ENCODE measurements around the gene ZRANB1.

ZRANB1 gene

DNA sequence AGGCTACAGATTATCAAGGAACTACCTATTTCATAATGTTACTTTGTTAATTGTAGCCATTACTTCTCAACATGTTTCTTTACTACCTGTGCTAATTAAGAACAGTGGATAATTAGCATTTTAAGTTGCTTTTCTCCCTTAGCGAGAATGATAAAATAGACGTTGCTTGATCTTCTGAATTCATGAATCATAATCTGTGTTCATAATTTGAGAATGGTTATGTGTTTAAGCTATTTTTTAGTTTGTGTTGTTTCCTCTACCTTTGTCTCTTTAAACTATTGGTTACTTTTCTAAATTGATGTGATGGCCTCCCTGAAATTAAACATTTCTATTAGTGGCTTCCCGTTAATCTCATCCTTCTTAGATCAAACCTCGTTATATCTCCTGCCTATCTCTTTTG lies at the start of gene ZRANB1:
Gene ZRANB1 (plus strand): TSS at position 301 of the 400 bp plus-strand sequence. CDS start 371 bp downstream, outside the sequence.
- Histone ChIP-seq H3K4me3 (ENCODE audit: low read depth in 1 of 2, low read length in 2 of 2) (peak within 1 kb of the TSS in 1 of 2 donors; percentile 12), H3K4me1 (ENCODE audit: insufficient read depth, low read length) (peaks cover 41% of the 10 kb centered on the region), H3K36me3 (ENCODE audit: insufficient read depth, low read length) (no peaks in the 10 kb centered on the region), H3K27me3 (ENCODE audit: control insufficient read depth in 1 of 2, insufficient read depth in 2 of 2, low read length in 2 of 2) (no peaks in the 10 kb centered on the region), H3K9me3 (ENCODE audit: low read length) (no peaks in the 10 kb centered on the region), H3K27ac (ENCODE audit: low read depth, low read length) (no peak within 1 kb of the TSS), H3K9ac (ENCODE audit: low read length) (no peak within 1 kb of the TSS)

DNA sequence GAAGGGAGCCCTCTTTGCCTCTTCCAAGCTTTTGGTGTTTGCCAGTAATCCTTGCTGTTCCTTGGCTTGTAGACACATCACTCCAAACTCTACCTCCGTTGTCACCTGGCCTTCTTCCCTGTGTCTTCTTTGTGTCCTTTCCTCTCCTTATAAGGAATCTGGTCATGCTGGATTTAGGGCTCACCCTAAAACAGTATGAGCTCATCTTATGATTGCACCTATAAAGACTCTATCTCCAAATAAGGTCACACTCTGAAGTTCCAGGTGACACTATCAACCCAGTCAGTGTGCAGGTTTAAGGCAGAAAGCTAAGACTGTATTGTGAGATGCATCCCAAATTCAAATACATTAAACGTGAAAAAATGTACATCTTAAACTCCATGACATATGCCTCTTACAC lies 49.0 kb upstream of the ZRANB1 start:
- Histone ChIP-seq H3K9me3 (ENCODE audit: low read length) (no peaks in the 10 kb centered on the region), H3K36me3 (ENCODE audit: insufficient read depth, low read length) (no peaks in the 10 kb centered on the region), H3K9ac (ENCODE audit: low read length) (no peak overlapping the region), H3K4me3 (ENCODE audit: low read depth in 1 of 2, low read length in 2 of 2) (no peak overlapping the region), H3K27ac (ENCODE audit: low read depth, low read length) (no peak overlapping the region), H3K4me1 (ENCODE audit: insufficient read depth, low read length) (no peaks in the 10 kb centered on the region), H3K27me3 (ENCODE audit: control insufficient read depth in 1 of 2, insufficient read depth in 2 of 2, low read length in 2 of 2) (no peaks in the 10 kb centered on the region)

DNA sequence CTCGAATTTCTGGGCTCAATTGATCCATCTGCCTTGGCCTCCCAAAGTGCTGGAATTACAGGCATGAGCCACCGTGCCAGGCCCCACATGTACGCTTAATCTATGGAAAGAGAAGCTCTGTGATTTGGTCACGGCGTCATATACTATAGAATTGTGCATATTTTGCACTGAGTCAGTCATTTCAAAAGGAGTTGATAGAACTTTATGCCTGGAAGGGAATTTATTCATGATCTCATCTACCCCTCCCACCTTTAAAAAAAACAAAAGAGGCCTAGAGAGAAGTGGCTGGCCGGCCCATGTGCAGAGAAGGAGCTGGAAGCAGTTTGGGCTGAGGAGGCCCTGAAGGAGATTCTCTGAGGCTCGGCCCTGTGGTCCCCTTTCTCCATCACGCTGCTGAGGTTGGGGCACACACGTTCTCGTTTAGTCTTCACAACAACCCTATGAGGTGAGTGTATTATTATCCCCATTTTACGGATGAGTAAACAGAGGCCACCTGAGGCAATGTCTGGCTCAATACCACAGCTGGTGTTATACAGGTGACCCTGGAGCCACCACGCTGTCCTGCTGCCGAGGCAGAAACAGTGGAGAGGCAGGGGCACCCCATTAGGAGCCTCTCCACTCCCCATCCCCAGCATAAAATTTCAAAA lies 47.2 kb upstream of the ZRANB1 start:
- Histone ChIP-seq H3K9ac (ENCODE audit: low read length) (no peak overlapping the region), H3K9me3 (ENCODE audit: low read length) (no peaks in the 10 kb centered on the region), H3K27ac (ENCODE audit: low read depth, low read length) (no peak overlapping the region), H3K4me3 (ENCODE audit: low read depth in 1 of 2, low read length in 2 of 2) (no peak overlapping the region), H3K36me3 (ENCODE audit: insufficient read depth, low read length) (no peaks in the 10 kb centered on the region), H3K27me3 (ENCODE audit: control insufficient read depth in 1 of 2, insufficient read depth in 2 of 2, low read length in 2 of 2) (no peaks in the 10 kb centered on the region), H3K4me1 (ENCODE audit: insufficient read depth, low read length) (no peaks in the 10 kb centered on the region)

DNA sequence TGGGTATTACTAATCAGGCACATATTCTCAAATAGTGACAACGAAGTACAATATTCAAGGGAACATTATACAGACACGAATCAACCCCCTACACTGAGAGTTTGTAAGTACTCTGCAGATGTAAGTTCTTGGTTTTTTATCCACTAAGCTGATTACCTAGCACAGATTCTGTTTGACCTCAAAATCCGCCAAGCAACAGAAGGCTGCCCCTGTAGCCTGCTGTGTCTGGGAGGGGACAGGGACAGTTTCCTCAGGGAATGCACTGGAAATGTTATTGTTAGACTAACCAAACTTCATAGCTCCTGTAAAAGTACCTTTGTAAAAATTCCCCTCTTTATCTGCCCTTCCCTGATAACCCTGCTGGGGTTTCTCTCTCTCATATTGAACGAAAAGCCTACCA lies 45.2 kb upstream of the ZRANB1 start:
- H3K4me1 ChIP-seq (ENCODE audit: insufficient read depth, low read length), result no peaks in the 10 kb centered on the region
- no peaks in the 10 kb centered on the region for H3K27me3 ChIP-seq (ENCODE audit: control insufficient read depth in 1 of 2, insufficient read depth in 2 of 2, low read length in 2 of 2)
- no peak overlapping the region for H3K4me3 ChIP-seq (ENCODE audit: low read depth in 1 of 2, low read length in 2 of 2)
- no peaks in the 10 kb centered on the region for H3K36me3 ChIP-seq (ENCODE audit: insufficient read depth, low read length)
- no peak overlapping the region for H3K27ac ChIP-seq (ENCODE audit: low read depth, low read length)
- no peaks in the 10 kb centered on the region for H3K9me3 ChIP-seq (ENCODE audit: low read length)
- no peak overlapping the region for H3K9ac ChIP-seq (ENCODE audit: low read length)

DNA sequence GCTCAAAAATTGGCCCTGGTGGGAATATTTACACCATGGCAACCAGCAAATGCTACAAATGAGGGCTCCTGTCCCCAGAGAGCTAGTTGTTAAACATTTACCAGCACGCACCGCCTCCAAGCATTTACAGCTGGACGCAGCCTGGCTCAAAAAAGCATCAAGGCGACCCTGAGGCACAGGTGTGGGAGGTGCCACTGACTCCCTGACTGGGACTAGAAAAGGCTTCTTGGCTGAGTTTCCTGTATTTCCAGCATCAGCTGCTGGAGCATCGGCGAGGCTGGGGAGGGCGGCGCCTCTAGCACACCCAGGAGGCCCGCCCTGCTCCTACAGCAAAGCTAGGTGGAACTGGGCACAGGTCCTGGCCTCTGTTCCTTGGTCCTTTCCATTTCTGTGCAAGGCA lies 43.5 kb upstream of the ZRANB1 start:
- Histone ChIP-seq H3K9me3 (ENCODE audit: low read length) (no peaks in the 10 kb centered on the region), H3K9ac (ENCODE audit: low read length) (no peak overlapping the region), H3K36me3 (ENCODE audit: insufficient read depth, low read length) (no peaks in the 10 kb centered on the region), H3K4me3 (ENCODE audit: low read depth in 1 of 2, low read length in 2 of 2) (no peak overlapping the region), H3K4me1 (ENCODE audit: insufficient read depth, low read length) (no peaks in the 10 kb centered on the region), H3K27ac (ENCODE audit: low read depth, low read length) (no peak overlapping the region), H3K27me3 (ENCODE audit: control insufficient read depth in 1 of 2, insufficient read depth in 2 of 2, low read length in 2 of 2) (no peaks in the 10 kb centered on the region)

DNA sequence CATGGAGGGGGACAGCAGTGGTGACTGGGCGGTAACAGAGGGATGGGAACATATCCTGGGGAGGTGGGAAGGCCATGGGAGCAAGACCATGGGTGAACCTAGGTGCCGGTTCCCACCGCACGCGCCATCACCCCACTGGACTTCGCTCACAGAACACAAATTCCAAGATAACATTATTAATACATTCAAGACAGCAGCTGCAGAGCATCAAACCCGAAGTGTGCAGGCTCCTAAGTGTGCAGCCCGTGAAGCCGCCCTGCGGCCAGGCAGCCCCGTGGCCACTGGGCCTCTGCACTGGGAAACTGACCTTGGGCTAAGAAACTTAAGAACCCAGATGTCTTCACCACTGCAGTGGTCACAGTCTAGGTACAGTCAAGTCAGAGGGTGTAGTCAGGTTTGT lies 42.8 kb upstream of the ZRANB1 start:
- no peak overlapping the region for H3K27ac ChIP-seq (ENCODE audit: low read depth, low read length)
- H3K9me3 ChIP-seq (ENCODE audit: low read length), result no peaks in the 10 kb centered on the region
- H3K36me3 ChIP-seq (ENCODE audit: insufficient read depth, low read length), result no peaks in the 10 kb centered on the region
- no peak overlapping the region for H3K9ac ChIP-seq (ENCODE audit: low read length)
- H3K27me3 ChIP-seq (ENCODE audit: control insufficient read depth in 1 of 2, insufficient read depth in 2 of 2, low read length in 2 of 2), result no peaks in the 10 kb centered on the region
- H3K4me3 ChIP-seq (ENCODE audit: low read depth in 1 of 2, low read length in 2 of 2), result no peak overlapping the region
- H3K4me1 ChIP-seq (ENCODE audit: insufficient read depth, low read length), result no peaks in the 10 kb centered on the region

DNA sequence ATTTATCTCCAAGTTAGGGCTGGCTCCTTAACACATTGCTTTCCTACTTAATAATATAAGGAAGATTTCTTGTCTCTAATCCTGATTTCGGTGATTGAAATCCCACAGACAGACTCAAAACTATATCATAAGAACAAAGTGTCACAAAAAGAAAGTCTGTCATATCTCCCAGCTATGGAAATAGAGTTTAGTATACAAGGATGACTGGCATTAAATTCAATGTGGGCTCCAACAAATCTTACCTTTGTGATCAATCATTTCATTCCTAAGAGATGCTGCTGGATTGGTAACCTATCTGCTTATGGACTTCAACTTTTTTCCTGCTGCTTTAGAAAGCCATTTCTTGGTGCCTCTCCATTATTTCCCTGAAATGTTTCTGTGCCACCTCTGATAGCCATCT lies 39.5 kb upstream of the ZRANB1 start:
- no peak overlapping the region for H3K9ac ChIP-seq (ENCODE audit: low read length)
- H3K9me3 ChIP-seq (ENCODE audit: low read length), result no peaks in the 10 kb centered on the region
- H3K4me1 ChIP-seq (ENCODE audit: insufficient read depth, low read length), result no peaks in the 10 kb centered on the region
- no peak overlapping the region for H3K27ac ChIP-seq (ENCODE audit: low read depth, low read length)
- H3K4me3 ChIP-seq (ENCODE audit: low read depth in 1 of 2, low read length in 2 of 2), result no peak overlapping the region
- H3K27me3 ChIP-seq (ENCODE audit: control insufficient read depth in 1 of 2, insufficient read depth in 2 of 2, low read length in 2 of 2), result no peaks in the 10 kb centered on the region
- no peaks in the 10 kb centered on the region for H3K36me3 ChIP-seq (ENCODE audit: insufficient read depth, low read length)

DNA sequence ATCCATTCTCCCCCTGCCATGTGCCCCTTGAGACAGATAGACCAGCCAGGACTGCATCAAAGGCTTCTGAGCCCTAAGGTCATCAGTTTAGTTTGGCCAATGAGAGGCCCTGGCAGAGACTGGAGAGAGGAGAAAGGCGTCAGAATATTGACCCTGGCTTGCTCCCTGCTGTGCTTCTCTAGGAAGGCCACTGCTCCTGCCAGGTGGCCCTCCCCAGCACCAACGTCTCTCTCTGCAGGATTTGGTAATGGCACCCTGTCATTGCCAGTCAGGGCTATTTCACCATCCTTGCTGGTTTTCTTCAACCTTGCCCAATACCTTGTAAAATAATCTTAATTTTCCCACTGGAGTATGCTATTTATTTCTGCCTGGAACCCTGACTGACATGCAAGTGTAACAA lies 38.8 kb upstream of the ZRANB1 start:
- Histone ChIP-seq H3K9me3 (ENCODE audit: low read length) (no peaks in the 10 kb centered on the region), H3K27ac (ENCODE audit: low read depth, low read length) (no peak overlapping the region), H3K4me3 (ENCODE audit: low read depth in 1 of 2, low read length in 2 of 2) (no peak overlapping the region), H3K27me3 (ENCODE audit: control insufficient read depth in 1 of 2, insufficient read depth in 2 of 2, low read length in 2 of 2) (no peaks in the 10 kb centered on the region), H3K36me3 (ENCODE audit: insufficient read depth, low read length) (no peaks in the 10 kb centered on the region), H3K9ac (ENCODE audit: low read length) (no peak overlapping the region), H3K4me1 (ENCODE audit: insufficient read depth, low read length) (no peaks in the 10 kb centered on the region)

DNA sequence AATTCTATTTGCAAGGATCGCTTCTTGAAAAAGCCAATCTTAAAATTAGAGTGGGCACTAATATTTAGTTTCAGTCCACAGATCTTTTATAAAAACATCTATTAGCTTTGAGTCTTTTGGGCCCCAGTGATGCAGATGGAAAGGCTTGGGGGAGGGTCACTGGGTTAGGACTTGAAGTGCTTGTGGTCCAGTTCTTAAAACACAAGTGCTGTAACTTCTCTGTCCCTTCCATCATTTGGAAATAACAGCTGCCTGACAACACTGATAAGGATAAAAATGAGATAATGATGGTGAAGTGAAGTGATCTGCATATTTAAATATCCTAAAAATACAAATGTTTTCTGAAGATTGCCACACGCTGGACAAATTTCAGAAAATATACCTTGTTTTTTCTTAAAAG lies 37.1 kb upstream of the ZRANB1 start:
- H3K4me1 ChIP-seq (ENCODE audit: insufficient read depth, low read length), result no peaks in the 10 kb centered on the region
- no peak overlapping the region for H3K4me3 ChIP-seq (ENCODE audit: low read depth in 1 of 2, low read length in 2 of 2)
- H3K9me3 ChIP-seq (ENCODE audit: low read length), result no peaks in the 10 kb centered on the region
- H3K27me3 ChIP-seq (ENCODE audit: control insufficient read depth in 1 of 2, insufficient read depth in 2 of 2, low read length in 2 of 2), result no peaks in the 10 kb centered on the region
- H3K27ac ChIP-seq (ENCODE audit: low read depth, low read length), result no peak overlapping the region
- no peaks in the 10 kb centered on the region for H3K36me3 ChIP-seq (ENCODE audit: insufficient read depth, low read length)
- no peak overlapping the region for H3K9ac ChIP-seq (ENCODE audit: low read length)

DNA sequence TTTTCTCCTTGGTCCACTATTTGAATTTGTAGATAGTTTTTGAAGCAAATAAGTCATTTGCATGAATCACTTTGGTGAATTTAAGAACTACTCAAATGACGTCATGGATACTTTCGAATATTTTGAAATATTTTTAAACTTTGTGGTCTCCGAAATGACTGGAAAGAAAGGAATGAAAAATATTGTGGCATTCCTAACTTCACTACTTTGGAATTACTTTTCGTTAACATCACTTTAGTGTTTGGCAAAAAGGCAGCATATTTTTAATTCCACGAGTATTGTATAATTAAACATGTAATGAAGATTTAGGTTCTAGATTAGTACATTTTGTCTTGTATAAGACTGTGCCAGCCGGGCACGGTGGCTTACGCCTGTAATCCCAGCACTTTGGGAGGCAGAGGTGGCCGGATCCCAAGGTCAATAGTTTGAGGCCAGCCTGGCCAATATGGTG lies 35.3 kb upstream of the ZRANB1 start:
- no peak overlapping the region for H3K4me3 ChIP-seq (ENCODE audit: low read depth in 1 of 2, low read length in 2 of 2)
- no peaks in the 10 kb centered on the region for H3K27me3 ChIP-seq (ENCODE audit: control insufficient read depth in 1 of 2, insufficient read depth in 2 of 2, low read length in 2 of 2)
- no peaks in the 10 kb centered on the region for H3K9me3 ChIP-seq (ENCODE audit: low read length)
- peaks cover 3% of the 10 kb centered on the region for H3K4me1 ChIP-seq (ENCODE audit: insufficient read depth, low read length)
- no peak overlapping the region for H3K9ac ChIP-seq (ENCODE audit: low read length)
- H3K36me3 ChIP-seq (ENCODE audit: insufficient read depth, low read length), result no peaks in the 10 kb centered on the region
- H3K27ac ChIP-seq (ENCODE audit: low read depth, low read length), result no peak overlapping the region

DNA sequence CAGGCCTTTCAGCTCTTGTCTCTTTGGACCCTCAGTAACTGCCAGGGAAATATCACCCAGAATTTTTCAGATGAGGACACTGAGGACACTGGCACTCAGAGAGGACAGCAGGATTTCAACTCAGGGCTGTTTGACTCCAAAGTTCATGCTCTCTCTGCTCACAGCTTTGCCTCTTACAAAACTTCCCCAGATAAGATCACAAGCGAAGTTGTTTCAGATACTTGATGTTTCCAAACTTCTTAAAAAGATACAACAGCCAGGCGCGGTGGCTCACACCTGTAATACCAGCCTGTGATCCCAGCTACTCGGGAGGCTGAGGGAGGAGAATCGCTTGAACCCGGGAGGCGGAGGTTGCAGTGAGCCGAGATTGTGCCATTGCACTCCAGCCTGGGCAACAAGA lies 32.4 kb upstream of the ZRANB1 start:
- Histone ChIP-seq H3K4me3 (ENCODE audit: low read depth in 1 of 2, low read length in 2 of 2) (no peak overlapping the region), H3K27me3 (ENCODE audit: control insufficient read depth in 1 of 2, insufficient read depth in 2 of 2, low read length in 2 of 2) (no peaks in the 10 kb centered on the region), H3K4me1 (ENCODE audit: insufficient read depth, low read length) (peaks cover 10% of the 10 kb centered on the region), H3K36me3 (ENCODE audit: insufficient read depth, low read length) (no peaks in the 10 kb centered on the region), H3K9ac (ENCODE audit: low read length) (no peak overlapping the region), H3K27ac (ENCODE audit: low read depth, low read length) (no peak overlapping the region), H3K9me3 (ENCODE audit: low read length) (no peaks in the 10 kb centered on the region)
